Fibroblast of the aortic adventitia (primary cell): ENCODE results near the gene JAZF1. TPM values are rescaled to one million over a fixed set of nuclear protein-coding genes. Genes with fewer than 3 reads are reported as not detected.

Experiments
- DNase-seq: peaks from one replicate; pipeline ENCODE4 v3.0.0-alpha.2; 2010; ENCODE audit warnings: low read depth
- H3K4me3 ChIP-seq: 2 replicates; pipeline ENCODE4 v1.5.1; 2011; ENCODE audit warnings: low read depth, mild to moderate bottlenecking, control low read depth, low read length, moderate library complexity
- CTCF ChIP-seq: IDR thresholded peaks from 2 replicates; pipeline ENCODE4 v1.5.1; 2011; ENCODE audit warnings: mild to moderate bottlenecking, low read length, control low read depth, inconsistent platforms; ENCODE audit not compliant: insufficient read depth
- total RNA-seq: library from RNA; depleted of rRNA; stranded (reverse); fragments of >200 nt; gene quantifications from 2 replicates; pipeline ENCODE4 v1.2.3, GENCODE V29; 2012; ENCODE audit warnings: low replicate concordance

Gene JAZF1
- total RNA-seq, 1 donor, result 8.3 TPM

DNA sequence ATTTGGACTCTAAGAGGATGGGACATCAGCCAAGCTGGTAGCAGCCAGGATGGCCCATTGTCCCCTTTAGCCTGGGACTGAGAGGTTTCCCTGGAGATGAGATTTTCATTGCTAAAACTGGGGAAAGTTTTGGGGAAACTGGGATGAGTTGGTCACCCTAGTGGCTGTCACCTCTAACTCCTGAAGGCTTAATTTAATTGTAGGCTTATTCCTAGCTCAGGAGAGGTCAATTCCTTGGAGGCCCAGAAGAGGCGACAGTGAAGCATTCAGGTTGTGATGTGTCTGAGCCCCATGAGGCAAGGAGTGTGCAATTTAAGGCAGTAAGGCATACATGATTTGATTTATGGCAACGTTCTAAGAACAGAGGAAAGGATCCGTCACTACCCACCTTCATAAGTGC lies 24.9 kb upstream of the JAZF1 start:
- TF ChIP-seq CTCF, result no peak
- no peak overlapping the region for H3K4me3 ChIP-seq
- no peak for DNase-seq

DNA sequence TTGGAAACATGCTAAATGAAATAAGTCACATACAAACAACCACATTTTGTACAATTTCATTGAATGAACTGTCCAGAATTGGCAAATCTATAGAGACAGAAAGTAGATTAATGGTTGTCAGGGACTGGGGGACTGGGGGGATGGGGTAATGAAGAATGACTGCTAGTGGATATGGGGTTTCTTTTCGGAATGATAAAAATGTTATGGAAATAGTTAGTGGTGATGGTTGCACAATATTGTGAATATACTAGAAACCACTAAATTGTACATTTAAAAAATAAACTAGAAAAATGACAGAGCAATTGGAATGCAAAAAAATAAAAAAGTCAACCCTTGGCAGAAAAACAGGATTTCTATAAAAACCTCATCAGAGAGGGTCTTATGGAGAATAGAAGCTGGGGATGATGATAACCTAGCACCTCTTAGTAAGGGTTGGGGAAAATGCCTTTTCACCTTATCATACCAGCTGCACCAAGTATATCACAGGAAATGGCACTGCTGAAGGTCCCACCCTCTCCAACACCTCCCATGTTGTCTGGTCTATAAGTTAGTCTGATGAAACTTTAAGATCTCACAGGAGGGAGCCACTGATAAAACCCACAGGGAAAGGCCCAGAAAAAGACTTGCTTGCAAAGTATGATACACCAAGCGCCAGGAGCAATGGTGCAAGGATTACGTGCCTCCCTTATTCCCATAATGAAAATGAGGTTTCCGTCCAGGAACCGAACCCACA lies 23.1 kb upstream of the JAZF1 start:
- H3K4me3 ChIP-seq, result no peak overlapping the region
- no peak for TF ChIP-seq CTCF
- peak; percentile 35 for DNase-seq

DNA sequence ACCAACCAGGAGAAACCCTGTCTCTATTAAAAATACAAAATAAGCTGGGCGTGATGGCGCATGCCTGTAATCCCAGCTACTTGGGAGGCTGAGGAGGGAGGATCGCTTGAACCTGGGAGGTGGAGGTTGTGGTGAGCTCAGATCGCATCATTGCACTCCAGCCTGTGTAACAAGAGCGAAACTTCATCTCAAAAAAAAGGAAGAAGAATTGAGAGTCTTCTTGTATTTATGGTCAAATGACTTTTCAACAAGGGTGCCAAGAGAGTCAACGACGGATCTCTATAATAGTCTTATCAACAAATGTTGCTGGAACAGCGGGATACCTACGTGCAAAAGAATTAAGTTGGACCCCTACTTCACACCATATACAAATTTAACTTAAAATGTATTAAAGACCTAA lies 21.6 kb upstream of the JAZF1 start:
- TF ChIP-seq CTCF, result no peak
- no peak overlapping the region for H3K4me3 ChIP-seq
- no peak for DNase-seq

DNA sequence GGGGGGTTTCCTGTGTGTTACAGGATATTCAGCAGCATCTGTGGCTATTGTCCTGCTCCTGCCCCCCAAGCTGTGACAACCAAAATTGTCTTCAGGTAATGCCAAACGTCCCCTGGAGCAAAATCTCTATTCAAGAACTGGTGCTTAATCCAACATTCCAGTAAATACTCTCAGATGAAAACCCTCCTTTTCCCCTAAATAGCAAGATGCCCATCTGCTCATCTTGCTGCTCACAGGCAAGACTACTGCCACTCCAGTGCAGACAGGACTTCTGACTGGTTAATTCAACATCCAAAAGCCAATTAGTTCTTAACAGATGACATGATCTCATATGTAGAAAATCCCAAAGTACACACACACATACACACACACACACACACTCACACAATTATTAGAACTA lies 20.5 kb upstream of the JAZF1 start:
- no peak for TF ChIP-seq CTCF
- DNase-seq, result no peak
- no peak overlapping the region for H3K4me3 ChIP-seq

GRCh38 chr7:28200598-28200997 lies 20.0 kb upstream of the JAZF1 start:
- TF ChIP-seq CTCF, result no peak
- H3K4me3 ChIP-seq, result no peak overlapping the region
- no peak for DNase-seq

DNA sequence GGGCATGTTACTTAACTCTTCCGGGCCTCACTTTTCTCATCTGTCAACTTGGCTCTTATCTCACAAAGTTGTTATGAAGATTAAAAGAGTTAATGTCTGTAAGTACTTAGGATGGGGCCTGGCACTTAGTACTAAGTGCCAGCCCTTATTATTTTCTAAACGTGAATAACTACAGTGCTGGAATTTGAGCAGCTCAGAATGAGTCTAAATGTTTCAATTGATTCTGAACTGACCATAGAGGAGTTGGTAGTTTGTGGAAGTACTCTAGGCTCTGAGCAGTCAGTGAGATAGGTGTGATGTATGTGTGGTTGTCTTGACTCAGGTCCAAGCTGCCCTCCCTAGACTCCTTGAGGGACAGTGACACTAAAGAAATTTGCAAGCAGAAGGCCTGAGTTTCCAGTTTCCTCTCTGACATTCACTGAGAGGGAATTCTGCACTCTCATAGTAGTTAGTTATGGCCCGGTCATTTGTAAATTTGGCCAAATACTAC lies 18.5 kb upstream of the JAZF1 start:
- H3K4me3 ChIP-seq, result no peak overlapping the region
- TF ChIP-seq CTCF, result no peak
- DNase-seq, result no peak
